RWPE1 (cell line): ENCODE results near the gene ILK.

ENCODE experiments used
- CTCF ChIA-PET: fragments of 350-600 bp; sonication (Branson Sonifier 250); formaldehyde crosslinking; extraction: SDS; loops from one replicate; lab custom pipeline; 2021; lab: Yijun Ruan, JAX
- POLR2A ChIA-PET: fragments of 400-600 bp; formaldehyde crosslinking; extraction: SDS; loops from one replicate; lab custom pipeline; 2020; ENCODE audit warnings: antibody characterized with exemption; ENCODE audit not compliant: low non-redundant PET; lab: Yijun Ruan, JAX
- DNase-seq: peaks from one replicate; pipeline ENCODE4 v3.0.0; 2012; ENCODE audit warnings: low spot score
- H3K27ac ChIP-seq: fragments of 450-650 bp; 2 replicates; pipeline ENCODE4 v1.5.1; 2017
- CTCF ChIP-seq: fragments of 450-650 bp; conservative IDR thresholded peaks from 2 replicates; pipeline ENCODE4 v1.5.1; 2017; ENCODE audit warnings: low read depth, mild to moderate bottlenecking

ILK gene

GRCh38 chr11:6656936-6657335 lies 53.4 kb downstream of the ILK start:
- H3K27ac ChIP-seq, result no peak overlapping the region
- CTCF ChIA-PET, result no interaction called here
- DNase-seq, result no peak
- no peak for TF ChIP-seq CTCF
- POLR2A ChIA-PET, result no interaction called here

GRCh38 chr11:6657346-6657745 lies 53.8 kb downstream of the ILK start:
- no peak for DNase-seq
- POLR2A ChIA-PET, result no interaction called here
- H3K27ac ChIP-seq, result no peak overlapping the region
- CTCF ChIA-PET, result interaction anchor here (0.6 kb wide), 1 partner anchor 37 kb away, joined by 3 read pairs; no protein-coding TSS in a partner anchor
- TF ChIP-seq CTCF, result no peak

- ChIA-PET POLR2A (no interaction called here), CTCF (interaction anchor here (0.6 kb wide), 1 partner anchor 160 kb away, joined by 4 read pairs; no protein-coding TSS in a partner anchor)
- TF ChIP-seq CTCF, result no peak
- no peak overlapping the region for H3K27ac ChIP-seq
- DNase-seq, result no peak
These were observed 55.1 kb downstream of the ILK start for GRCh38 chr11:6658647-6659046.
